ES-I3 (cell line): ENCODE data around the gene NCOA3.
"Not testable (repeated sequence)": the region's sequence is repeated elsewhere in the genome, so short reads cannot be mapped to it uniquely, and the experiment has no call there.

Source experiments
- H3K36me3 ChIP-seq: 2 replicates; pipeline ENCODE4 v1.6.1; 2013; ENCODE audit warnings: mild to moderate bottlenecking, low read length, control low read depth, moderate library complexity; ENCODE audit not compliant: insufficient read depth
- H3K4me1 ChIP-seq: 2 replicates; pipeline ENCODE4 v1.6.1; 2013; ENCODE audit warnings: mild to moderate bottlenecking, control low read depth, low read length; ENCODE audit not compliant: insufficient read depth
- H3K9ac ChIP-seq: 2 replicates; pipeline ENCODE4 v1.6.1; 2013; ENCODE audit warnings: low read depth, mild to moderate bottlenecking, low read length, moderate library complexity
- H3K9me3 ChIP-seq: 2 replicates; pipeline ENCODE4 v1.6.1; 2013; ENCODE audit warnings: mild to moderate bottlenecking, low read length, moderate library complexity; ENCODE audit not compliant: control insufficient read depth, insufficient read depth

The NCOA3 gene

DNA sequence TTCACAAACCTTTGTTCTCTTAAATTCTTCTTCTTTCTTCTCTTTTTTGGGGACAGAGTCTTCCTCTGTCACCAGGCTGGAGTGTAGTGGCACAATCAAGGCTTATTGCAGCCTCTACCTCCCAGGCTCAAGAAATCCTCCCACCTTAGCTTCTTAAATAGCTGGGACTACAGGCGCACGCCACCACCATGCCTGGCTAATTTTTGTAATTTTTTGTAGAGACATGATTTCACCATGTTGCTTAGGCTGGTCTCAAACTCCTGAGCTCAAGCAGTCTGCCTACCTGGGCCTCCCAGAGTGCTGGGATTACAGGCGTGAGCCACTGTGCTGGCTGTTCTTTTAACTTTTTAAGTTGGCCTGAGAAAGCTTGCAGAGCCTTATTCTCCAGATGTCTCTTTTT lies 48.0 kb downstream of the NCOA3 start:
- no peak overlapping the region for H3K9ac ChIP-seq
- H3K36me3 ChIP-seq = no peaks in the 10 kb centered on the region; the same call in 1 of the 2 replicates
- H3K9me3 ChIP-seq = peaks cover 2% of the 10 kb centered on the region; the same call in 1 of the 2 replicates
- no peaks in the 10 kb centered on the region; the same call in 1 of the 2 replicates for H3K4me1 ChIP-seq

GRCh38 chr20:47551222-47551621 lies 49.5 kb downstream of the NCOA3 start:
- Histone ChIP-seq H3K36me3 (no peaks in the 10 kb centered on the region; the same call in 1 of the 2 replicates), H3K9ac (no peak overlapping the region), H3K4me1 (peaks cover 3% of the 10 kb centered on the region; the same call in 1 of the 2 replicates), H3K9me3 (peaks cover 2% of the 10 kb centered on the region; the same call in 1 of the 2 replicates)

DNA sequence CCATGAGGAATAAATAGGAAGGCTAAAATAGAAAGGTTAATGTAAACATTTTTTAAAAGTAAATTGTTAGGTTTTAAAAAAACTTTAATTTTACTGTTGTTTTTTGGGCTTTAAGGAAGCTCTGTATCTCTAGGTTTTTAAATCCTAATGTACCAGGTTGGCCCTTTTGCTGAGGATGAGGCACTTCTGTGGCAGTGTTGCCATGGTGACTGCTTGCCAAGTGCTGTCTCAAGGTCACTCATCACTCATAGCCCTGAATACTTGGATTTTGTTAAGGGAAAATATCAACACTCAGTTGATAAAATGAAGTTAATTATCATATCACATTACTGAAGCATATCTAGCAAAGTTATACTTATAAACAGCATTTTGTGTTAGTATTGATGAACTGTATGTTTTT lies 50.2 kb downstream of the NCOA3 start:
- Histone ChIP-seq H3K9ac (no peak overlapping the region), H3K36me3 (no peaks in the 10 kb centered on the region; the same call in 1 of the 2 replicates), H3K4me1 (peaks cover 7% of the 10 kb centered on the region), H3K9me3 (peaks cover 2% of the 10 kb centered on the region; the same call in 1 of the 2 replicates)

DNA sequence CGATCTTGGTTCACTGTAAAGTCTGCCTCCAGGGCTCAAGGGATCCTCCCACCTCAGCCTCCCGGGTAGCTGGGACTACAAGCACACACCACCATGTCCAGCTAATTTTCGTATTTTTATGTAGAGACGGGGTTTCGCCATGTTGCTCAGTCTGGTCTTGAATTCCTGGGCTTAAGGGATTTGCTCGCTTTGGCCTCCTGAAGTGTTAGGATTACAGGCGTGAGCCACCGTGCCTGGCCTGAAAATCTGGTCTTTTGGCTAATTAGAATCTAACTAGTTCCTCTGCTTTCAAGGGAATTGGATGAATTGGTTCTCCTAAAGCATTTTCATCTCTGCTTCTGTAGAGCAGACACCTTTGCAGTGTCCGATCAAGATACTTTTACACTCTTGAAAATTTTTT lies 51.3 kb downstream of the NCOA3 start:
- no peak overlapping the region for H3K9ac ChIP-seq
- H3K4me1 ChIP-seq = peaks cover 15% of the 10 kb centered on the region
- peaks cover 2% of the 10 kb centered on the region; the same call in 1 of the 2 replicates for H3K9me3 ChIP-seq
- H3K36me3 ChIP-seq = no peaks in the 10 kb centered on the region; the same call in 1 of the 2 replicates

DNA sequence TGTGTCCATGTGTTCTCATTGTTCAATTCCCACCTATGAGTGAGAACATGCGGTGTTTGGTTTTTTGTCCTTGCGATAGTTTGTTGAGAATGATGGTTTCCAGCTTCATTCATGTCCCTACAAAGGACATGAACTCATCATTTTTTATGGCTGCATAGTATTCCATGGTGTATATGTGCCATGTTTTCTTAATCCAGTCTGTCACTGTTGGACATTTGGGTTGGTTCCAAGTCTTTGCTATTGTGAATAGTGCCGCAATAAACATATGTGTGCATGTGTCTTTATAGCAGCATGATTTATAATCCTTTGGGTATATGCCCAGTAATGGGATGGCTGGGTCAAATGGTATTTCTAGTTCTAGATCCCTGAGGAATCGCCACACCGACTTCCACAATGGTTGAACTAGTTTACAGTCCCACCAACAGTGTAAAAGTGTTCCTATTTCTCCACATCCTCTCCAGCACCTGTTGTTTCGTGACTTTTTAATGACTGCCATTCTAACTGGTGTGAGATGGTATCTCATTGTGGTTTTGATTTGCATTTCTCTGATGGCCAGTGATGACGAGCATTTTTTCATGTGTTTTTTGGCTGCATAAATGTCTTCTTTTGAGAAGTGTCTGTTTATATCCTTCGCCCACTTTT lies 52.0 kb downstream of the NCOA3 start:
- H3K9me3 ChIP-seq, H3K9ac ChIP-seq, H3K36me3 ChIP-seq: not testable (repeated sequence)
- peaks cover 20% of the 10 kb centered on the region for H3K4me1 ChIP-seq

- peaks cover 26% of the 10 kb centered on the region for H3K4me1 ChIP-seq
- not testable (repeated sequence) for H3K9me3 ChIP-seq, H3K9ac ChIP-seq, H3K36me3 ChIP-seq
Observed at GRCh38 chr20:47554283-47554682, 52.6 kb downstream of the NCOA3 start.

GRCh38 chr20:47557218-47557617 lies 55.5 kb downstream of the NCOA3 start:
- H3K36me3 ChIP-seq = no peaks in the 10 kb centered on the region; the same call in 1 of the 2 replicates
- H3K9ac ChIP-seq = no peak overlapping the region

DNA sequence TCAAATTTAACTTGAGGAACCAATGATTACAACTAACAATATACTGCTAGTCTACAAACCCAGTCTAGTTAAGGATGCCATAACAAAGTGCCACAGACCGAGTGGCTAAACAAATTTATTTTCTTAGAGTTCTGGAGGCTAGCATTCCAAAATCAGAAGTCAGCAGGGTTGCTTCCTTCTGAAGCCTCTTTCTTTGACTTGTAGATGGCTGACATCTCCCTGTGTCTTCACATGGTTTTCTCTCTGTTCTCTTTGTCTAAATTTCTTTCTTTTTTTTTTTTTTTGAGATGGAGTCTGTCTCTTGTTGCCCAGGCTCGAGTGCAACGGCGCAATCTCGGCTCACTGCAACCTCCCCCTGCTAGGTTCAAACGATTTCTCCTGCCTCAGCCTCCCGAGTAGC lies 56.1 kb downstream of the NCOA3 start:
- Histone ChIP-seq H3K9me3 (no peaks in the 10 kb centered on the region), H3K36me3 (no peaks in the 10 kb centered on the region; the same call in 1 of the 2 replicates), H3K9ac (no peak overlapping the region), H3K4me1 (peaks cover 30% of the 10 kb centered on the region)

More at GRCh38 chr20:47557218-47557617, 55.5 kb downstream of the NCOA3 start:
- Histone ChIP-seq H3K4me1 (peaks cover 30% of the 10 kb centered on the region), H3K9me3 (no peaks in the 10 kb centered on the region)

GRCh38 chr20:47558295-47559066 lies 56.8 kb downstream of the NCOA3 start:
- Histone ChIP-seq H3K9ac (no peak overlapping the region), H3K36me3 (no peaks in the 10 kb centered on the region; the same call in 1 of the 2 replicates), H3K4me1 (peaks cover 30% of the 10 kb centered on the region), H3K9me3 (no peaks in the 10 kb centered on the region)

GRCh38 chr20:47559141-47559540 lies 57.5 kb downstream of the NCOA3 start:
- no peaks in the 10 kb centered on the region for H3K9me3 ChIP-seq
- H3K9ac ChIP-seq = no peak overlapping the region
- H3K4me1 ChIP-seq = peaks cover 30% of the 10 kb centered on the region
- H3K36me3 ChIP-seq = no peaks in the 10 kb centered on the region; the same call in 1 of the 2 replicates

- Histone ChIP-seq H3K36me3 (no peaks in the 10 kb centered on the region; the same call in 1 of the 2 replicates), H3K9ac (no peak overlapping the region), H3K9me3 (no peaks in the 10 kb centered on the region), H3K4me1 (peaks cover 27% of the 10 kb centered on the region)
Observed at GRCh38 chr20:47561180-47561579, 59.5 kb downstream of the NCOA3 start.

DNA sequence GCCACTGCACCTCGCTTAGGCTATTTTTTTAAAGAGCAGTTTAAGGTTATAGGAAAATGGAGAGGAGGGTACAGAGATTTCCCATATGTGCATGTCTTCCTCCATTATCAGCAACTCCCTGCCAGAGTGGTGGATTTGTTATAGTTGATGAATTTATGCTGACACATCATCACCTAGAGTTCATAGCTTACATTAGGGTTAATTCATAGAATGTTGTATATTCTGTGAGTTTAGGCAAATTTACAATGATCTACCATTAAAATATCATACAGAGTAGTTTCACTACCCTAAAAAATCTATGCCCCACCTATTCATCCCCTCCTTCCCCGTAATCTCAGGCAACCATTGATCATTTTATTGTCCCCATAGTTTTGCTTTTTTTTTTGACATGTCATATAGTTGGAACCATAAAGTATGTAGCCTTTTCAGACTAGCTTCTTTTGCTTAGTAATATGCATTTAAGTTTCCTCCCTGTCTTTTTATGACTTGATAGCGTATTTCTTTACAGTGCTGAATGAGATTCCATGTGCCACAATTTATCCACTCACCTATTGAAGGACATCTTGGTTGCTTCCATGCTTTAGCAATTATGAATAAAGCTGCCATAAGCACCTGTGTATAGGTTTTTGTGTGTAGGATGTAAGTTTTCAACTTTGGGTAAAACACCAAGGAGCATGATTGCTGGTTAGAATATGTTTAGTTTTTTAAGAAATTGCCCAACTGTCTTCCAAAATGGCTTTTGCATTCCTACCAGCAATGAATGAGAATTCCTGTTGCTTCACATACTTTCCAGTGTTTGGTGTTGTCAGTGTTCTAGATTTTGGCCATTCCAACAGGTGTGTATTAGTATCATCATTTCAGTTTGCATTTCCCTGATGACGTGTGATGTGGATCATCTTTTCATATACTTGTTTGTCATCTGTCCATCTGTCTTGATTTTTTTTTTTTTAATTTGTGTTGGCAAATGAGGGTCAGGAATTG lies 60.2 kb downstream of the NCOA3 start:
- Histone ChIP-seq H3K4me1 (peaks cover 23% of the 10 kb centered on the region), H3K36me3 (no peaks in the 10 kb centered on the region; the same call in 1 of the 2 replicates), H3K9me3 (no peaks in the 10 kb centered on the region), H3K9ac (no peak overlapping the region)

- Histone ChIP-seq H3K9me3 (no peaks in the 10 kb centered on the region), H3K4me1 (peaks cover 3% of the 10 kb centered on the region; the same call in 1 of the 2 replicates), H3K36me3 (no peaks in the 10 kb centered on the region), H3K9ac (no peak overlapping the region)
Observed at GRCh38 chr20:47566269-47566668, 64.6 kb downstream of the NCOA3 start.

DNA sequence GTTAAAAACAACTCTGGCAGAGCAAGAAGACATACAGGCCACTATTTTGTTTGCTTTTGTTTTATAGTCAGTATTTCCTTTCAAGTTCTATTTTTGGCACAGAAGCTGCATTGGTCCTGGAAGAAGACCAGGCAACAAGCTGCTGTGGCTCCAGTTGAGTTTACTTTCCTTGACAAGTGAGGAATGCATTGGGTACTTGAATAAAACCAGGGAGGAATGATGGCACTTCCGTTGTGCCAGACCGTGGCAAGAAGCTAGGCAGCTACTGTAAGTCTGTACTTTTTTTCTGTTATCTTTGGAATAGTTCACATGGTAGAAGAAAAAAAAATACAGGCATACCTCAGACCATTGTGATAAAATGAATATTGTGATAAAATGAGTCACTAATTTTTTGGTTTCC lies 66.3 kb downstream of the NCOA3 start:
- Histone ChIP-seq H3K9me3 (no peaks in the 10 kb centered on the region), H3K36me3 (no peaks in the 10 kb centered on the region), H3K9ac (no peak overlapping the region), H3K4me1 (no peaks in the 10 kb centered on the region; the same call in 1 of the 2 replicates)
